Measurements from ENCODE around the gene ADAR.

ADAR gene

DNA sequence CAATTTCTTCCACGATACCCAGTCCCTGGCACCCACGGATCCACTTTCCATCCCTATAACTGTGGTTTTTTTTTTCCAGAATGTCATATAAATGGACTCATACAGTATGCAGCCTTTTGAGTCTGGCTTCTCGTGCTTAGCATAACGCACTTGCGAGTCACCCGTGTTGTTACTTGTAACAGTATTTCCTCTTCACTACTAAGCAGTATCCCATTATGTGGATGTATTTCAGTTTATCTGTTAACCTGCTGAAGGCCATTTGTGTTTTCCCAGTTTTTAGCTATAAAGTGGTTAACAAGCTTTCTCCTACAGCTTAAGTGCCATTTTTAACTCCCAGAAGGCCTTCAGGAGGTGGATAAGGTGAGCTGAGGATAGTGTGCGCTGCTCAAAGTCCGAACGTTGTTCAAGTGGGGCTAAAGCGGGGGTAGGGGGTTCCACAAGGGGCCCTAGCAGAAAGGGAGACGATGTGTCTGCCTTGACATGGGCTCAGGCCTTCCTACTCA lies 829 bp downstream of the ADAR start:
- peak overlapping the region; percentile 73 for H3K4me3 ChIP-seq (ENCODE audit: low read depth, low read length)
- TF ChIP-seq, protein P1, sequence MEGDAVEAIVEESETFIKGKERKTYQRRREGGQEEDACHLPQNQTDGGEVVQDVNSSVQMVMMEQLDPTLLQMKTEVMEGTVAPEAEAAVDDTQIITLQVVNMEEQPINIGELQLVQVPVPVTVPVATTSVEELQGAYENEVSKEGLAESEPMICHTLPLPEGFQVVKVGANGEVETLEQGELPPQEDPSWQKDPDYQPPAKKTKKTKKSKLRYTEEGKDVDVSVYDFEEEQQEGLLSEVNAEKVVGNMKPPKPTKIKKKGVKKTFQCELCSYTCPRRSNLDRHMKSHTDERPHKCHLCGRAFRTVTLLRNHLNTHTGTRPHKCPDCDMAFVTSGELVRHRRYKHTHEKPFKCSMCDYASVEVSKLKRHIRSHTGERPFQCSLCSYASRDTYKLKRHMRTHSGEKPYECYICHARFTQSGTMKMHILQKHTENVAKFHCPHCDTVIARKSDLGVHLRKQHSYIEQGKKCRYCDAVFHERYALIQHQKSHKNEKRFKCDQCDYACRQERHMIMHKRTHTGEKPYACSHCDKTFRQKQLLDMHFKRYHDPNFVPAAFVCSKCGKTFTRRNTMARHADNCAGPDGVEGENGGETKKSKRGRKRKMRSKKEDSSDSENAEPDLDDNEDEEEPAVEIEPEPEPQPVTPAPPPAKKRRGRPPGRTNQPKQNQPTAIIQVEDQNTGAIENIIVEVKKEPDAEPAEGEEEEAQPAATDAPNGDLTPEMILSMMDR (IDR thresholded peaks at IDR 0.05; ENCODE audit: low read depth, low read length, missing control alignments): no peak
- no peak for DNase-seq (ENCODE audit: low read depth)

DNA sequence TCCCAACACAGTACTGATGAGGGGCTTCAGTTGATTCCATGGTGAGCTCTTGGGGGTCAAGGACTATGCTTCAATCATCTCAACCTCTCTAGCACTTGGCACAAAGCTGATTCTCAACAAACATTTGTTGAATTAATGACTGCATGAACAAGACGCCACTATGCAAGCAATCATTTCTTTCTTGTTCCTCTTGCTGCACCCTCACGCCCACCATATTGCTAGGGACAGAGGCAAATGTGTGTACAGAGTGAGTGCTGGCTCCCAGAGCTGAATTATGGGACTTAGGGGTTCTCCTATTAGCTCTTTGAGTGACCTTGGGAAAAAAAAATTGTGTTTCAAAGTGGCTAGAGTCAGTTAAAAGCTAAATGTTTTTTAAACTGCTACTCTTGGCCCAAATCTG lies 2.5 kb downstream of the ADAR start:
- DNase-seq (ENCODE audit: low read depth): no peak
- TF ChIP-seq, protein P1 (IDR thresholded peaks at IDR 0.05; ENCODE audit: low read depth, low read length, missing control alignments): no peak
- H3K4me3 ChIP-seq (ENCODE audit: low read depth, low read length): no peak overlapping the region; the same call in 1 of the 2 replicates

DNA sequence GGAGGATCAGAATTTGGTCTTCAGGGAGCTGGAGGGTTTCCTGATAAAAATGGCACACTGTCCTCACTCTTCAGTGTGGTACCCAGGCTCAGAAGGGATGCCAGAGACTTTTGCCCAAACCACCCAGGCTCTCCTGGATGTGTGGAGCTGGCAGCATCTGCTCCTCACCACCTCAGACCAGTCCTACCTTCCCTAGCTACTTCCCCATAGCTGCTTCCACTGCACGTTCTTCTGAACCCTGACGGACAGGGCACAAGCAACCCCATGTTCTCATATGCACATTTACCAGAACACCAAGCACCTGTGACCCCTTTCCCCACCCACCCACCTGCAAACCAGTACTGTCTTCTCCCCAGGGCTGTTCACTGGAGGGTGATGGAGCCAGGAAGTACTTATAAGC lies 4.7 kb downstream of the ADAR start:
- TF ChIP-seq, protein P1 (IDR thresholded peaks at IDR 0.05; ENCODE audit: low read depth, low read length, missing control alignments): no peak
- no peak overlapping the region for H3K4me3 ChIP-seq (ENCODE audit: low read depth, low read length)
- no peak for DNase-seq (ENCODE audit: low read depth)

DNA sequence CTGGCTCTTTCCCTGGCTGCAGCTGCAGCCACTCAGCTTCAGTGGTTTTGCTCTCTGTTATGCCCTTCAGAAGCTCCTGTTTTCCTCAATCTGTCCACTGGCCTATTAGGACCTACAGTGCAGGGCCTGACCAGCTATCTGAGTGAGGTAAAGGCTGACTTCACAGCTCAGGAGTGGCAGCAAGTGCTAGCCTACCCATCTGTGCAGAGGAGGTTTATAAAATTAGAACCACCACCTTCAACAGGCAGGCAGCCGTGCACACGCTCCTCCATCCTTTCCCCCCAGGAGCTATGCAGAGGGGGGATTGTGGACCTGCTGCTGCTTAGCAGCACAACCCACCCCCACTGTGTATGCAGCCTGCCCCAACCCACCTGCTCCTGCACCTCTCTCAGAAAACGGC lies 8.3 kb downstream of the ADAR start:
- DNase-seq (ENCODE audit: low read depth): no peak
- H3K4me3 ChIP-seq (ENCODE audit: low read depth, low read length): no peak overlapping the region
- TF ChIP-seq, protein P1 (IDR thresholded peaks at IDR 0.05; ENCODE audit: low read depth, low read length, missing control alignments): no peak

DNA sequence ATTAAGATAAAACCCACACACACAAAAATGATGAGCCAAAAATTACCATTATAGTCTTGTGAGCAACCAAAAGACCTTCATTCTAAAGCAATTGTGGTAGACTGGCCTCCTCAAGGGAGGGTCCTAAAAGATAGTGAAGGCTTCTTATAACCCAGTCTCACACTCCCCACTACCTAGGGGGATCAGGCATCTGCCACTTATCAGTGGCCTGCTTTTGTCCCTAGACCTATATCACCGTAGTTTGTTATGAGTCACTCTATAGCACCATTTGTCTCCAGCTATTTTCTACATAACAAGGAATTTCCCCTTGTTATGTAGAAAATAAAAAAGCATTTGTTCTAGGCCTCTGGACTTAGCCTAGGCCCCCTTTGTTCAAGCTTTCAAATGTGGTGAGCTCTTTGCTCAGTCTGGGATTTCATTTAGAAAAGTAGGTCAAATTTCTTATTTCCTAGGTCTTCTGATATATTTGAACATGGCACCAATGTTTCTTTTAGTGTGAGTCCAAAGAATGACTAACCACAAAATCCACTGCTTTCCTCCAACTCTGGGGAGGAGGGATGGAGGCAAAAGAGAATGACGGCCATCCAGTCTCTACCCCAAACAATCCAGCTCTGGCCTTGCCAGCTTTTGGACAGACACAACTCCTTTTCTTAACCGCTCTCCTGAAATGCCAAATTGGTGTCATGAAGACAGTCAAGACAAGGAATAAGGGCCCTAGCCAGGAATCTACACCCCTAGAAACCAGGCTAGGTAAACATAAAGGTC lies 8.9 kb downstream of the ADAR start:
- TF ChIP-seq, protein P1 (IDR thresholded peaks at IDR 0.05; ENCODE audit: low read depth, low read length, missing control alignments): no peak
- no peak for DNase-seq (ENCODE audit: low read depth)
- no peak overlapping the region for H3K4me3 ChIP-seq (ENCODE audit: low read depth, low read length)

DNA sequence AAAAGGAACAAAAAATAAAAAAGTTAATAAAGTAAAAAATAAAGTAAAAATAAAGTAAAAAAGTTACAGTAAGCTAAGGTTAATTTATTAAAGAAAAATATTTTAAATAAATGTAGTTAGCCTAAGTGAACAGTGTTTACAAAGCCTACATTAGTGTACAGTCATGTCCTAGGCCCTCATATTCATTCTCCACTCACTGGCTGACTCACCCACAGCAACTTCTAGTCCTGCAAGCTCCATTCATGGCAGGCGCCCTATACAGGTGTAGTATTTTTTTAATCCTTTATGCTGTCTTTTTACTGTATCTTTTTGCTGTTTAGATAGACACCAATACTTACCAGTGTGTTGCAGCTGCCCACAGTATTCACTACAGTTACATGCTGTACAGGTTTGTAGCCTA lies 12.4 kb downstream of the ADAR start:
- DNase-seq (ENCODE audit: low read depth): no peak
- no peak overlapping the region for H3K4me3 ChIP-seq (ENCODE audit: low read depth, low read length)
- TF ChIP-seq, protein P1 (IDR thresholded peaks at IDR 0.05; ENCODE audit: low read depth, low read length, missing control alignments): no peak

DNA sequence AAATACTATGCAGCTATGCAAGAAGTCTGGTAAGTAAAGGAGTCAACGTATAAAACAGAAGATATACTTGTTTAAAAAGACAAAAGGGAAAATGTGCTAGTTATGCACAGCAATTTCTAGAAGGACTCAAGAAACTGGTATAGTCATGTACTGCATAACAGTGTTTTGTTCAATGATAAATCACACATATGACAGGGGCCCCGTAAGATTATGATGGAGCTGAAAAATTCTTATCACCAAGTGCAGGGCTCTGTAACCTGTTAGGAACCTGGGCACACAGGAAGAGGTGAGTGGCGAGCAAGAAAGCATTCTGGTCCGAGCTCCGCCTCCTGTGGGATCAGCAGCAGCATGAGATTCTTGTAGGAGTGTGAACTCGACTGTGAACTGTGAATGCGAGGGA lies 13.2 kb downstream of the ADAR start:
- TF ChIP-seq, protein P1 (IDR thresholded peaks at IDR 0.05; ENCODE audit: low read depth, low read length, missing control alignments): no peak
- no peak for DNase-seq (ENCODE audit: low read depth)
- no peak overlapping the region for H3K4me3 ChIP-seq (ENCODE audit: low read depth, low read length)

All from GM12864 (cell line).